ENCODE measurements around the gene KIF19. TPM values are rescaled to one million over a fixed set of nuclear protein-coding genes. Genes with fewer than 3 reads are reported as not detected.

KIF19 gene
- total and polyA plus RNA-seq, 2 of the 4 experiments (the other 2 are of a cell fraction): not detected

GRCh38 chr17:74314877-74315276 lies 11.1 kb upstream of the KIF19 start:
- H4K20me1 ChIP-seq (ENCODE audit: insufficient read depth, low read length): no peaks in the 10 kb centered on the region
- ATAC-seq (ENCODE audit: low read depth) (no peak), DNase-seq (no peak)
- TF ChIP-seq RFX5 (IDR thresholded peaks at IDR 0.05; ENCODE audit: low read depth, low read length): no peak
- no peak for TF ChIP-seq BHLHE40 (IDR thresholded peaks at IDR 0.05; ENCODE audit: low read depth, low read length)
- TF ChIP-seq CEBPB (IDR thresholded peaks at IDR 0.05; ENCODE audit: low read depth, low read length): no peak
- TF ChIP-seq FOS (IDR thresholded peaks at IDR 0.05; ENCODE audit: low read depth, low read length): no peak
- no peak for TF ChIP-seq RCOR1 (IDR thresholded peaks at IDR 0.05; ENCODE audit: insufficient replicate concordance, low read length)
- TF ChIP-seq CTCF (conservative IDR thresholded peaks at IDR 0.05; ENCODE audit: low read depth, low read length): no peak
- no peak for TF ChIP-seq POLR2A (IDR thresholded peaks at IDR 0.05; ENCODE audit: low read depth, low read length)
- no peak for TF ChIP-seq ELK1 (IDR thresholded peaks at IDR 0.05; ENCODE audit: borderline replicate concordance, low read depth, low read length)
- TF ChIP-seq MAZ (IDR thresholded peaks at IDR 0.05; ENCODE audit: borderline replicate concordance, low read depth, low read length): no peak
- TF ChIP-seq USF2 (IDR thresholded peaks at IDR 0.05; ENCODE audit: low read depth, low read length): no peak
- no peak for TF ChIP-seq RAD21 (IDR thresholded peaks at IDR 0.05; ENCODE audit: low read length)
- TF ChIP-seq SMC3 (IDR thresholded peaks at IDR 0.05; ENCODE audit: low read depth, low read length): no peak
- TF ChIP-seq MAFK (IDR thresholded peaks at IDR 0.05; ENCODE audit: low read depth, low read length): no peak
- no peak for TF ChIP-seq NFE2L2 (IDR thresholded peaks at IDR 0.05; ENCODE audit: low read depth, low read length)
- no peak for TF ChIP-seq CHD1 (IDR thresholded peaks at IDR 0.05; ENCODE audit: low read depth, low read length)
- TF ChIP-seq MXI1 (IDR thresholded peaks at IDR 0.05; ENCODE audit: borderline replicate concordance, low read depth, low read length): no peak
- 81% methylated on average over 5 of the region's 15 CpGs; no CpG with 5 or more reads in 1 of the 2 experiments for WGBS, 2 experiments (ENCODE audit: extremely low coverage in 2 of 2, insufficient read length in 1 of 2)
- no peak overlapping the region for H2AK9ac ChIP-seq (replicated peaks; ENCODE audit: low read depth, low read length, poor library complexity)
- H3K9me3 ChIP-seq (ENCODE audit: control insufficient read depth, insufficient read depth, low read length): peaks cover 28% of the 10 kb centered on the region
- H3K23ac ChIP-seq (ENCODE audit: low read depth, low read length): no peak overlapping the region
- H3K9ac ChIP-seq (ENCODE audit: low read depth, low read length): no peak overlapping the region
- H2AK5ac ChIP-seq (ENCODE audit: low read depth, low read length): no peak overlapping the region
- no TSS peak for BruUV-seq (replicated peaks)
- H2BK15ac ChIP-seq (ENCODE audit: low read depth, low read length): no peak overlapping the region
- no peaks in the 10 kb centered on the region for H3K36me3 ChIP-seq (ENCODE audit: control insufficient read depth, insufficient read depth, low read length)
- H3K4me3 ChIP-seq (ENCODE audit: insufficient read depth, low read depth, low read length): no peak overlapping the region
- no peak overlapping the region for H3K18ac ChIP-seq (ENCODE audit: low read depth, low read length)
- POLR2A ChIA-PET (ENCODE audit: unreplicated experiment): no interaction called here
- H3K4ac ChIP-seq (ENCODE audit: low read depth, low read length): no peak overlapping the region
- no peaks in the 10 kb centered on the region for H3K4me1 ChIP-seq (ENCODE audit: control insufficient read depth, insufficient read depth, low read length)
- dilution Hi-C loops (cut with HindIII; ENCODE audit: low sequenced_read_pairs, unreplicated experiment): no loop called here
- H3K9me1 ChIP-seq (ENCODE audit: insufficient read depth, low read length): no peaks in the 10 kb centered on the region
- no peak overlapping the region for H4K8ac ChIP-seq (ENCODE audit: low read depth in 2 of 2, low read length in 2 of 2)
- no peak overlapping the region for H4K5ac ChIP-seq (ENCODE audit: low read depth, low read length)
- in situ Hi-C loops (cut with MboI; ENCODE audit: low sequenced_read_pairs): no loop called here
- no peak overlapping the region for H2BK5ac ChIP-seq (ENCODE audit: low read depth, low read length, poor library complexity, severe bottlenecking)
- H3K27ac ChIP-seq (ENCODE audit: insufficient read depth, low read length): no peak overlapping the region
- no peak overlapping the region for H4K91ac ChIP-seq (ENCODE audit: insufficient read depth, low read depth, low read length)
- no peak overlapping the region for H3K4me2 ChIP-seq (ENCODE audit: low read depth, low read length)
- no peak overlapping the region for H2AFZ ChIP-seq (replicated peaks; ENCODE audit: low read length, poor library complexity)
- no peaks in the 10 kb centered on the region for H3K27me3 ChIP-seq (ENCODE audit: control insufficient read depth, insufficient read depth, low read length)
- H3K14ac ChIP-seq (replicated peaks; ENCODE audit: low read depth, low read length): no peak overlapping the region
- intact Hi-C loops (cut with micrococcal nuclease): no loop called here
- H3K79me1 ChIP-seq (ENCODE audit: low read depth in 1 of 2, low read length in 2 of 2): no peaks in the 10 kb centered on the region
- H2BK120ac ChIP-seq (ENCODE audit: low read depth, low read length): no peak overlapping the region
- CTCF ChIA-PET: no interaction called here
- H3K56ac ChIP-seq (ENCODE audit: extremely low read depth, insufficient read depth, low read length): no peak overlapping the region
- no peak overlapping the region for H2BK20ac ChIP-seq (ENCODE audit: low read depth, low read length)
